SK-N-SH treated with all-trans-retinoic acid at 6 μM for 48 hours (cell line): ENCODE results near the gene ARHGAP33.

ENCODE experiments used
- PATZ1 ChIP-seq: fragments of 250-450 bp; sonication (Bioruptor Pico); IDR thresholded peaks from 2 replicates; pipeline ENCODE4 v1.8.0; 2020; ENCODE audit warnings: mild to moderate bottlenecking, moderate library complexity, borderline replicate concordance
- TCF4 ChIP-seq: fragments of 250-450 bp; sonication (Bioruptor Pico); IDR thresholded peaks from 2 replicates; pipeline ENCODE4 v1.8.0; 2021; ENCODE audit warnings: mild to moderate bottlenecking, moderate library complexity, borderline replicate concordance
- TF ChIP-seq, protein P1 (sequence below): fragments of 250-450 bp; sonication (Bioruptor Pico); IDR thresholded peaks from 2 replicates; pipeline ENCODE4 v1.5.1; 2021; ENCODE audit warnings: mild to moderate bottlenecking, moderate library complexity

DNA sequence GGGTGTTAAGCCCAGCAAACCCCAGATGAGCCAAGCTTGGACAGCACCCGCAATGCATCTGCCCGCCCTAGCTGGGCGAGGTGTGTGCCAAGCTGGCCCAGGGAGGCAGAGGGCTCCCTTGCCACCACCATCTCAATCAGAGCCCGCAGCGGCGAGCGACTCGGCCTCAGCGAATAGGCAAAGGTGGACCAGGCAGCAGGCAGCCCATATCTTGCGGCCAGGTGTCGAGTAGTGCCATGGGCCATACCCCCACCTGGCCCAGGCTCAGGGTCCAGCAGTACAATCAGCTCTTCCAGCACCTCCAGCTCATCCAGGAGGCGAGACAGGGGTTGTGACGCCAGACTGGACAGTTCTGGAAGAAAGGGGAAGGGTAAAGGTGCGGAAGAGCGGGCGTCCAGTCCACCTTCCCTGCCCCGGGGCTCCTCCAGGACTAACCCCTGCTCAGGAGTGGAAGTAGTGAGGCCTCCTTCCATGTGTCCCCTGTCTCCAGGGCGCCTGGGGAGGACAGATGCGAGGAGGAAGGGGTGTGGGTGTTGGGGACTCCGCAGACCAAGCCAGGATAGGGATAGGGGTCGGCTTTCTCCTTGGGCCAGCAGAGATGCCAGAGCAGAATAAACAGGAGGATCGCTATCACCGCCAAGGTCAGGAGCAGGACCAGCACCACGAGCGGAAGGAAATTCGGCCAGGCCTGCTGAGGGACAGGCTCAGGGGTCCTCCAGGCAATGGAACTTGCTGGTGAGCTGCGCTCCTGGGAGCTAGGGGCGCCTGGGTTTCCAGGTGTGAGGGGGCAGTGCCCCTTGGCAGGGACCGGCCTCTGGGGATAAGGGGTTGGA, 35.9 kb upstream of the ARHGAP33 start:
- TF ChIP-seq, protein P1, sequence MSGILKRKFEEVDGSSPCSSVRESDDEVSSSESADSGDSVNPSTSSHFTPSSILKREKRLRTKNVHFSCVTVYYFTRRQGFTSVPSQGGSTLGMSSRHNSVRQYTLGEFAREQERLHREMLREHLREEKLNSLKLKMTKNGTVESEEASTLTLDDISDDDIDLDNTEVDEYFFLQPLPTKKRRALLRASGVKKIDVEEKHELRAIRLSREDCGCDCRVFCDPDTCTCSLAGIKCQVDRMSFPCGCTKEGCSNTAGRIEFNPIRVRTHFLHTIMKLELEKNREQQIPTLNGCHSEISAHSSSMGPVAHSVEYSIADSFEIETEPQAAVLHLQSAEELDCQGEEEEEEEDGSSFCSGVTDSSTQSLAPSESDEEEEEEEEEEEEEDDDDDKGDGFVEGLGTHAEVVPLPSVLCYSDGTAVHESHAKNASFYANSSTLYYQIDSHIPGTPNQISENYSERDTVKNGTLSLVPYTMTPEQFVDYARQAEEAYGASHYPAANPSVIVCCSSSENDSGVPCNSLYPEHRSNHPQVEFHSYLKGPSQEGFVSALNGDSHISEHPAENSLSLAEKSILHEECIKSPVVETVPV = no peak
- TF ChIP-seq PATZ1 (CRISPR knock-in tag) = no peak
- TF ChIP-seq TCF4 (CRISPR knock-in tag) = no peak
